GM23338 (cell line): Measurements from ENCODE around the gene RSRC1.

Source experiments
- CTCF ChIP-seq, 2 experiments: fragments of 200-600 bp in 1 of 2; sonication (generic) in 1 of 2; conservative IDR thresholded peaks; 2 replicates each; pipeline versions ENCODE4 v1.5.1 to v1.6.1; 2016 to 2017; ENCODE audit warnings: antibody characterized with exemption in 2 of 2, low read depth in 2 of 2, mild to moderate bottlenecking in 2 of 2, moderate library complexity in 1 of 2
- EZH2 ChIP-seq: fragments of 200-600 bp; sonication (generic); IDR thresholded peaks from one replicate; pipeline ENCODE4 v1.8.0; 2017; ENCODE audit warnings: antibody characterized with exemption, mild to moderate bottlenecking, low read depth; ENCODE audit not compliant: unreplicated experiment
- POLR2AphosphoS5 ChIP-seq: IDR thresholded peaks from 2 replicates; pipeline ENCODE4 v1.6.1; 2016; ENCODE audit warnings: antibody characterized with exemption, low read depth
- ZNF331 ChIP-seq: fragments of 250-450 bp; sonication (Bioruptor Pico); IDR thresholded peaks from 2 replicates; pipeline ENCODE4 v1.5.0; 2020; ENCODE audit warnings: low read depth, mild to moderate bottlenecking, moderate library complexity

- no peak for TF ChIP-seq EZH2
- TF ChIP-seq POLR2AphosphoS5 = no peak
- TF ChIP-seq CTCF (conservative IDR thresholded peaks at IDR 0.05; ENCODE audit: low read depth in 2 of 2) = no peak
- no peak for TF ChIP-seq ZNF331 (CRISPR knock-in tag)
Measured at GRCh38 chr3:158264894-158265293, 155.0 kb downstream of the RSRC1 start.
